Inferior parietal cortex (tissue), 1 donor: ENCODE data around the gene ABCC8.

Source experiments
- DNase-seq: peaks from one replicate; pipeline ENCODE4 v3.0.0-alpha.2; 2016; ENCODE audit errors: extremely low spot score

The ABCC8 gene

DNA sequence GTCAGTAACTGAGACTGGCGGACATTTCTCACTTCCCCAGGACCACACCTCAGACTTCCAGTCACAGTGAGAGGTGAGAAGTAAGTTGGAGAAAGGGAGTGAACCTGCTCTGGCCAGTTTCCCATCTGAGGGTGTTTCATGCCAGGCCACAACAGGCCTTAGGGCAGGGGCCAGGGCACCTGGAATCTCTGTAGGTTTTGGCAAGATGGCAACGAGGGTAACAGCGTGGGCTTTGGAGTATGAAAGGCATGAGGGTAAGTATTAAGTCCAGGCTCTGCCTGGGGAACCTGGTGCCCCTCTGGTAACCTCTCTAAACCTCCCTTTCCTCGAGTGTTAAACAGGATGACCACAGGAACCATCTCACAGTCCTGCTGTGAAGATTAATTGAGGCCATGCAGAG is 28.5 kb upstream of the ABCC8 start:
- DNase-seq = no peak

DNA sequence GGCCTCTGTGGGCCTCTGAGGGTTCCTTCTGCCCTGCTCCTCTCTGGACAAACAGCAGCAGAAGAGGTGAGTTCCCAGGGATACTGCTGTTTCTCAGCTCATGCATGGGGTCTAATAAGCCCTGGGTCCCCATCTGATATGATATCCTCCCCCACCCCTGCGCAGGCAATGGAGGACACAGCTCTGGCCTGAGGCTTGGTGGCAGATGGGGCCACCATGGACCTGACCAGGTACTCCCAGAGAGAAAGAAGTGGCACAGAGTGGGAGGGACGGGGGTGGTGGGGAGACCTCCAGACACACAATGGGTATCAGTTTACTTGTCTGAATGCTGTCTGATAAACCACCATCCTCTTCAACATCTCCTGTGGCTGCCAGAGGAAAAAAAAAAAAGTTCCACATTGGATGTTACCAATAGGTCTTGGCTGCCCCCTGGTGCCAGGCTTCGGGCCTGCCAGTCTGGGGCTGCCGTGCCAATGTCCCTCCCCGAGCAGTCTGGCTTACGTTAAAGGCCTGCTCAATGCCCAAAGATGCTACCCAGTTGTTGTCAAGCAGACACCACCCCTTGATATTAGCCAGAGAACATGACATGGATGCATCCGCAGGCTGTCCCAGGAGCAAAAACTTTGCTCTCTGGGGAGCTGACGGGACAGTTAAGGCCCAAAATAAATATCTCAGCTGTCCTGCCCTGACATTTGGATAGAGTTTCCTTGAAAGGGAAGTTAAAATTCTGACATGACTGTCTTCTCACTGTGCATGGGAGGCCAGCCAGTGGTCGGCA is 27.9 kb upstream of the ABCC8 start:
- peak; percentile 80 for DNase-seq

DNA sequence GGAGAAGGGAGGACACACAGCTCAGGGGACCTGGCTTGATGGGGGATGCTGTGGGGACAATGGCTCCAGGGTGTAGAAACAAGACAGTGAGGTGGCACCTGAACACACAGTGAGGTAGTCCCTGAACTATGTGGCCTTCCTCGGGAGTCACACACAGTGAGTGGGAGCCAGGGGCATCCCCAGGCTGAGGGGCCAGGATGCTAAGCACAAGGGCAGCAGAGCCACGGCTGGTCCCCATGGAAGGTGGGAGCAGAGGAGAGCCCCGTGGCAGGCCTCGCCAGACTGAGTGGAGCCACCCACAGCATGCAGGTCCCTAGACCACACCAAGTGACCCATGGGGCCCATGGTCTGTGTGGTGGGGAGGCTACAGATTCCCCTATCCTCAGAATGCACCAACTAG is 26.0 kb upstream of the ABCC8 start:
- no peak for DNase-seq

DNA sequence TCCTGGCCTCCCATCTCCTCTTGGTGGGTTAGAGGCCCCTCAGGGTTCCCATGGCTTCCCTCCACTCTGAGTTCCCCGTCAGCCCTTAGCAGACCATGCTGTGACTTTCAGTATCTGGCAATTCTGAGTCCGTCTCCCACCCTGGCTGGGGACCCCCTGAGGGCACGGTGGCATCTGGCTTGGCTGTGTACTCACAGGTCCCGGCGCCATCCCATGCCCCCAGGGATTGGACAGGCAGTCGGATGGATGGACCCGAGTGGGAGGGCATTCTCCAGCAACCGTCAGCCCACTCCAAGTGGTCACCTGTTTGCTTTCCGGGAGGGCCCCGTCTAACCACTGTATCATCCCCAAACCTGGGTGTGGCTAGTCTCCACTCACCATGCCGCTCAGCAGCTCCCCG is 24.0 kb upstream of the ABCC8 start:
- DNase-seq = no peak

DNA sequence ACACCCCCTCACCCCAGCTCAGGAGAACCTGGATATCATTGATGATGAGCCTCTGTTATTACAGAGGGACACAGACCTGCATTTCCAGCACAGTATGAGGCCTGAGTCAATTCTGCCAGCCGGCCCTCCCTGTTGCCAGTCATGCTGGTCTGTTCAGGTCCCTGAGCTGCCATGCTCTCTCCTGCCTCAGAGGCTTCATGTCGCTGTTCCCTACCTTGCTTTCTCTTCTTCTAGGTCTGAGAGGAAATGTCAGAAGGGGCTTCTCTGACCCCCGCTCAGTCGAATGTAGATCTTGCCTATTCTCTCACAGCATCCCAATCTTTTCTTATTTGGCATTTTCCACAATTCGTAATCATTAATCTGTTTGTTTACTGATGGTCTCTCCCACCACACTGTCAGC is 21.8 kb upstream of the ABCC8 start:
- no peak for DNase-seq

DNA sequence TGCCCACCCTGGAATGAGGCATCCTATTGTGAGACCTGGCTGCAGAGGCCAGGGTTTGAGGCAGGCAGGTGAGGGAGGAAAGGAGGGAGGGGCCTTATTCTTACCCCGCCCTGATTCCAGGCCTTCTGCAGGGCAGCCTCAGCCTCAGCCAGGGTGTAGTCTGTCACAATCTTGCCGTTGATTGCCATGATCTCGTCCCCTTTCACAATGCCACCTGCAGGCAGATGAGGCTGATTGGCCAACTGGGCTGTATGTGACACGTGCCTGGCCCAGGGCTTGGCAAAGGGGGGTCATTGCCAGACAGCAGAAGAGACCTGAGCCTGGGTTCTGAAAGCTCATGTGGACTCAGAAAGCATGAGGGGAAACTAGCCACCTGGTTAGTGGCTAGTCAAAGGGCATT is 21.4 kb upstream of the ABCC8 start:
- DNase-seq = no peak

DNA sequence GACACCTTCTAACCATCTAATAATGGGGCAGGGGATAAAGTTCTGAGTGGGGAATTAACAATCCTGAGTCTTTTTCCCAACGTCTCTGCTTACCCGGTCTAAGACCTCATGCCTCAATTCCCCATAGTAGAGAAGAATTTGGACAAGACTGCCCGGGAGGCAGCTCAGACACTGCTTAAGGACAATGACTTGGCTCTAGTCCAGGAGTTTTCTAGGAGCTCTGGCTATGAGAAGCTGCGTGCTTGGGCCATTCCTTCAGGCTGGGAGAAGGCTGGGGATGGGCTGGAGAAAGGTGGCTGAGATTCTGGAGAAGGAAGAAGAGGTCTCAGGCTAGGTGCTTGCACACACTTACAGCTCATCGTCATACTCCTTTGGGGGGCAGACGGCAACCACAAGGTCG is 19.8 kb upstream of the ABCC8 start:
- DNase-seq = no peak

DNA sequence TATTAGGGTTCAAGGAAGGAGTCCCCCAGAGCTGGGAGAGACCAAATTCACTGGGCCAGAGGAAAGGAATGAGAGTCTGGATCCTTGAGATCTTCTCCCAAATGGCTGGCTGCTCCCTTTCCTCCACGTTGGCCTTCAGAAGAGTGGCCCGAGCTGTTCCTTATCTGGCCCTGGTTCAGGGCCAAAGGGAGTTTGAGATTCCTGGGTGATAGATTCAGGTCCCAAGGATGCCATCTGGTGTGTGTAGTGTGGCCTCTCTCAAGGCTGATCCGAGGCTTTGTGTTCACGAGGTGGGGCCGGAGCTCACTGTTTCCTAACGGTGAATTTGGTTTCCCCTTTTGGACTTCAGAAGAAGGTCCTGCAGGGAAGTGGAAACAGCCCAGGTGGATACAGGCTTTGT is 17.4 kb upstream of the ABCC8 start:
- no peak for DNase-seq

DNA sequence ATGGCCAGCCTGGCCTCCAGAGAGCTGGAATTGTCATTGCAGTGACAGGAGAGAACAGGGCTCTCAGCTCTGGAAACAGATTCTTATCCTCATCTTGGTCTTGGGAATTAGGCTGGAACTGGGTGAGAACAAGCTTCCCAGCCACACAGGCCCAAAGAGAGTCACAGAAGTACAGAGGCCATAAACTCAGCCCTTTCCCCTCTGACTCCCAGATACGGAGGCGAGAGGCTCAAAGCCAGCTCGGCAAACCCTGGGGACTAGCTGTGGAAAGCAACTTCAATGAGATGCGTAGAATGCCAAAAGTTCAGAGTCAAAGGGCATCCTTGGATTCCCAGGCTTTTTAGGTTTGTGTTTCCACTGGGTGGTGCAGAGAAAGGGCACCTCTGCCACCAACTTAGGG is 14.3 kb upstream of the ABCC8 start:
- no peak for DNase-seq

DNA sequence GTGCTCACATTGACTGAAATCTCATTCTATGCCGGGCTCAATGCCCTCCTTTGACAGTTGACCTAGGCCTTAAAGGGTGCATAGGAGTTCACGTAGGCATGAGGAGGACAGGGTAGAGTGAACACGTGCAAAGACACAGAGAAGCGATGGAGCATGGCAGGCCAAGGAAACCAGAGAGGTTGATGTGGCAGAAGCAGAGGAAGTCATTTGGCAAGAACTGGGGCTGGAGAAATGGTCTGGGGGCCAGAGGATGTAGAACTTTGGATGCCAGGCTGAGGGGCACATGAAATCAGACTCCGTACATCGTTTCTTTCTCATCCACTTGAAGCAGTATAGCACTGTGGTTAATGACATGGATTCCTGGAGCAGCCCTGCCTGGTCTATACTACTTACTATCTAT is 13.6 kb upstream of the ABCC8 start:
- DNase-seq = no peak

DNA sequence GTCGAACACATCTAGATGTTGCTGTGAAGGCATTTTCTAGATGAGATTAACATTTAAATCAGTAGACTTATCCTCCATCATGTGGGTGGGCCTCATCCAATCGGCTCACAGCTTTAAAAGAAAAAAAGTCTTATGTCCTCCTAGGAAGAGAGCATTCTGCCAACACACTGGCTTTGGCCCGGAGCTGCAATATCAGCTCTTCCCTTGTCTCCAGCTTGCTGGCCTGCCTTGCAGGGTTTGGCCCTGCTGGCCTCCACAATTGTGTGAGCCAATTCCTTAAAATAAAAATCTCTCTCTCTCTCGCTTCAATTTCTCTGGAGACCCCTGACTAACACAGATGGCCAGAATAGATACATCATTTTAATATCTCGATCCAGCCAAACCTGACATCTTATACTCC is 13.1 kb upstream of the ABCC8 start:
- DNase-seq = no peak

DNA sequence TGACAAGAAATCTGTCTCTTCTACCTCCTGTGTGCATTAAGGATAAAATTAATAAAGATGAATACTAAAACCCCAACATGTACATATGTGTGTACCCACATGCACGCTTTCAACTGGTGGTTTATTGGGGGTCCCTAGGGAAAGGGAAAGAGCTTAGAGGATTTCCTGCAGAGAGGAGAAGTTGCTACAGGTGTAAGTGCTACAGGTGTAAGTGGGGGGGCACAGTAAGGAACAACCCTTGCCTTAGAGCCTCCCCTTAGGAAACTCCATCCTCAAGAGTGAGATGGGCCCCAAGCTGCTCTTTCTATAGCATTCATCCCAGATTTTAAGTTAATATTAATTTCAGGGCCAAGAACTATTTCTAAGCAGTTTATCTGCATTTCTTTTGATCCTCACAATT is 11.9 kb upstream of the ABCC8 start:
- DNase-seq = no peak

DNA sequence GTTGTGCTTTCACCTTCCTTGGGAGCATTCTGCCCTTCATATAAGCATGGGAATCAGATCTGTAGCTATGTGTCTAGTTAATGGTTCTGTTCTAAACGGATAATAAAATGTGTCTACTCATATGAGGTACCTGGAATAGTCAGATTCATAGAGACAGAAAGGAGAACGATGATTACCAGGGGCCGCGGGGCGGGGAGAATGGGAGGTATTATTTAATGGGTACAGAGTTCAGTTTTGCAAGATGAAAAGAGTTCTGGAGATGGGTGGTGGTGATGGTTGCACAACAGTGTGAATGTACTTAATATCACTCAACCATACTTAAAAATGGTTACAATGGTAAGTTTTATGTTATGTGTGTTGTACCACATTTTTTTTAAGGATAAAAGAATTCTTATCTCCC is 10.0 kb upstream of the ABCC8 start:
- DNase-seq = no peak

DNA sequence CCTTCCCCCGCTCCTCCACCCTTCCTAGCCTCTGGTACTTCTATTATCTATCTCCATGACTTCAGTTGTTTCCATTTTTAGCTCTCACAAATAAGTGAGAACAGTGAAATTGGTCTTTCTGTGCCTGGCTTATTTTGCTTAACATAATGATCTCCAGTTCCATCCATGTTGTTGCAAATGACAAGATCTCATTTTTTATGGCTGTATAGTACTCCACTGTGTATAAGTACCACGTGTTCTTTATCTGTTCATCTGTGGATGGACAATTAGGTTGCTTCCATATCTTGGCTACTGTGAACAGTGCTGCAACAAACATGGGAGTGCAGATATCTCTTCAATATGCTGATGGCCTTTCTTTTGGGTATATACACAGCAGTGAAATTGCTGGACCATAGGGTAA is 6.9 kb upstream of the ABCC8 start:
- DNase-seq = no peak

DNA sequence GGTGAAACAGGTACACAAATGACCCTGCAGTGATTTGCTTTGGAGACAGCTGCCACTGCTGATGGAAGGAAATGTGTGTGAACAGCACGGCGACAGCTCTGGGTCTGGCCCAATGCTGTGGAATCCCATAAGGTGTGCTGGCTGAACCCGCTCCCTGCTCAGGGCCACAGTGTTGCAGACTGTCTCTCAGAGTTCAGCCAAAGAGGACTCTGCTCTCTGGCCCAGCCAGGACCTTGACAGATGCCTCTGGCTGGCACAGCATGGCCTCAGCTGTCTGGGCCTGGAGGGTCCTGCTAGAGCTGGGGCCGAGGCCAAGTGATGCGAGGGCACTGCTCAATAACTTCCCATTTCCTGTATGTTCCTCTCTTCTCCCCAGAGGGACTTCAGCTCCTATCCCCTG is 5.3 kb upstream of the ABCC8 start:
- DNase-seq = no peak

DNA sequence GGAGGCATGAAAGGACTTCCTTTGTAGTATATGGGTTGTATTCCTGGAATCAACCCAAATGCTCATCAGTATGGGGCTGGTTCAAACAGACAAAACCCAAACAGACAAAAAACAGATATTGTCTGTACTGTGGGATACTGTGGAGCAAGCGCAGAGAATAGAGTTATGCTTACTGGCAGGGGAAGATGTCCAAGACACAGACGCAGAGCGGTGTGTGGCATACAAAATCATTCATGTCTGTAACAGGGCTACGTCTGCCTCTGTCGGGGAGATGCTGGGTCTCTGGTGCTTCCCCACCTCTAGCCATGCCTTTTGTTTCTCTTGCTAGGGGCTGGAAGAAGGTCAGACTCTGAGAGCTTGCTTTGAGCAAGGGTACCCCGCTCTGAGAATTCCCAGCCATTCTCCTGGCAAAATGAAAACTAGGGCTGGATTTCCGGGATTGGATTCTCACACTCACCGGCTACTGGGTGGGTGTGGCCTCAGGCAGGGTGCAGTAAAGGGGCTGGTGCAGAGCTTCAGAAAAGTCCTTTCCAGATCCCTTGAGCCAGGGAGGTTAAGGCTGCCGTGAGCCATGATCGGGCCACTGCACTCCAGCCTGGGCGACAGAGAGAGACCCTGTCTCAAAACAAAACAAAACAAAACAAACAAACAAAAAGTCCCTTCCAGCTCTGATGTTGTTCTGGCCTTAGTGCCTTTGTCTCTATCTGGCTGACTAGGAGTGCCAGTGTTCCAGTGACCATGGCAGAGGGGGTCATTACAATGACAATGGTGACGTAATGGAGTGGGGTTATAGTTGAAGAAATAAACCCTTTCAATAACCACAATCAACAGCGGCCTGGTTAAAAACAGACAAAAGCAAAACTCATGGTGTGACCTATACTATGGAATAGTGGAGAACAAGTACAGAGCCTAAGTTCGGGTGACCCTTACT is 2.9 kb upstream of the ABCC8 start:
- DNase-seq = peak; percentile 77

DNA sequence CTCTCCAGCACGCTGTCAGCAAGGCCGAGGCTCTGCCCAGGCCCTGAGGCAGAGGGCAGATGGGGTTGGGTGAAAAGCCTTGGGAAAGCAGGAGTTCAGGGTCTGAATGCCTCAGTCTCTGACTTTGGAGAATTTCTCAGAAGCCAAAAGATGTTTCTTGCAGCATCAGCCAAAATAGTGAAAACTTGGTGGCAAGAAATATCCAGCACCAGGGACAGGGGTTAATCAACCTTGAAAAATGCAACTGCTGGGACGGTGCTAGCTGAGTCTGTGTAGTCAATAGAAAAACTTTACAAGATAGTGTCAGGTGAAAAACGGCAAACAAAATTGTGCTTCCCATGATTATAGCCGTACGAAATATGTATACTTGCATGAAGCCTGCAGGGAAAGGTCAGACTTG is 1.4 kb upstream of the ABCC8 start:
- no peak for DNase-seq

DNA sequence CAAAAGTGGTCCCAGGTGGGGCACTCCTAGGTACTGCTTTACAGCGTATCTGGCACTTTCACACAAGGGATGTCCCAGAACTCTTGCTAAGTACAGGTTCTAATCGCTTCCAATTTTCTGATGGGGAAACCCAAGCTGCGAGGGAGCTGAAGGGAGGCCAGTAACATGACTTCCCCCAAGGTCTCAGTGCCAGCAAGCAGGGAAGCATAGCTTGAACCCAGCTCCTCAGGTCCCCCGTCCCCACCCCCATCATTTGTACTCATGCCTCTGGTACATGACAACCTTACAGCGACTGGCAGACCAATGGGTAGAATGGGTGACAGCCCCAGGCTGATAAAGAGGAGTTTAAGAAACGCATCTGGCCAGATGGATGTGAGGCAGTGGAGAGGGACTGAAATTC is 716 bp upstream of the ABCC8 start:
- no peak for DNase-seq

DNA sequence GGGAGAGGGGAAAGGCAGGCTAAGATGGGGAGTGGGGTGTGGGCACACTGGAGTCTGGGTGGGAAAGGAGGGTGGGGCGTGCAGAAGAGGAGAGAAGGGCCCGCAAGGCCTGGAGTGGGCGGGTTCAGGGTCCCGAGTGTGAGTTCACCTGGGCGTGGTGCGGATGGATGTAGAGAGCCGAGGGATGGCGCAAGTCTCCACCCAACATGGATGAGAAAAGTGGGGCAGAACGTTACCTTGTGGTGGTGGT is 364 bp upstream of the ABCC8 start:
- no peak for DNase-seq

DNA sequence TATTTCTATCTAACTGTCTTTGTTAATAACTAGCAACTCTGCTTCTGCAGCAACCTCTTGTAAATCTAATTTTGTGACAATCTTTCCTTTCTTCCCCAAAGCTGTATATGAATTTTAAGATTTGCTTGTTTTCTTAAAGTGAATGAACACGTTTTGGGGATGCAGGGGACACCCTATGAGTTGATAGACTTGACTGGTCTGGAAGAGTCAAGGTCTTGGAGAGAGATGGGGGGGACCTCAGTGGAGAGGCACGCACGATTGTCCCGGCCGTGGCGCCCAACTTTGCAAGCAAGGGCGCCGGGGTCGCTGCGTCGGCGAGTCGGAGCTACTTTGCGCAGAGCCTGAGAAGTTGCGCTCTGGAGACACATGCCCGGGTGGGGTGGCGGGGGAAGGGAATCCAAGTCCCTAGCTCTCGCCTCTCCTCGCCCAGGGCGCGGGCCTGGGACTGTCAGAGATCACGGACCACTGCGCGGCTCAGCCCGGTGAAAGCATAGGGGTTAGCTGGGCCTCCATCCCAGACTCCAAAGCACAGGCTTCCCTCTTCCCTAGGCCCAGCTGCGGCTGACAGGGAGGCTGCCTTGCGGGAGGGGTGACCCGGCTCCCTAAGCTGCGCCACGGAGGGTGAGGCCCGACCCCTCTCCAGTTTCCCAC is 854 bp downstream of the ABCC8 start:
- DNase-seq = peak; percentile 6

DNA sequence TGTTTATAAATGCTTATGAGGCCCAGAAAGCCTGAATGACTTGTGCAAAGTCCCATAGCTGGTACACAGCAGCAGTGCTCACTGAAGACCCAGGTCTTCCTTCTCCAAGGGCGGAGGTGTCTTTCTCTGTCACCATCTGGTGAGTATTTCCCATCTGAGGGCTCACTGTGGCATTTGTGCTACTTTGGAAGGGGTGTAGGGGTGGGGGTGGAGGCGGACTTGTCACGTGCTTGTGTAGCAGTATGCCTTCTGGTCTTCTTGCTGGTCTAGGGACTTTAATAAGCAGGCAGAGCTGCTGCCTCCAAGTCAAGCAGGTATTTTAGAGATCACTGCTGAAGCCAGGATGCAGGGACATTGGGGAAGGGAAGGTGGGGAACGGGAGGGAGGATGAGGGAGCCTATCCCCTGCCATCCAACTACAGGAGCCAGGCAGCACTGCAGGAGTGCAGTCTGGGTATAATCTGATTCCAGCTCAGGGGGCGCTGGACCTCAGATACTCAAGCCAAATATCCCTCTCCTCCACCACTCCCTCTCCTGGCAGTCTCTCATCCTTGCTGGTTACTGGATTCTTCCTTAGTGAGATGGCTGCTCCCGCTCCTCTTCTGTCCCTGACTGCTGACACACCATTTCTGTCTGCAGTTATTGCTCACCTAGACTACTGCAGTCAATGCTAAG is 3.4 kb downstream of the ABCC8 start:
- DNase-seq = peak; percentile 13

DNA sequence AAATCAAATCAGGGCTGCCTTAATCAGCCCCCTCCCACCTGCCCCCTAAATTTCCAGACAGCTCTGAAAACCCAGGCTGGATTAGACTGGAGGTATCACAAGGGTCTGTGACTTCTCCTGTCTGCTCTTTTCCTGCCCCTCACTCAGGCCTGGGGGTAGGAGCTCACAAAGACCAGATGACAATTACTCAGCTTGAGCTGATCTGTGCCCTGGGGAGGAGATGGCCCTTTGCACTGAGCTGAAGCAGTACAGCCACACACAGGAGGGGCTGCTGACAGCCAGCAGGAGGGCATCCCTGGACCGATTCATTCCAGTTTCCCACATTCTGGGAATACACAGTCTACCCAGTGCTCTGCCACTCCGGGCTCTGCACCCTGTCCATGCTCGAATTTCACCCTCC is 4.2 kb downstream of the ABCC8 start:
- DNase-seq = no peak
